Pancreas (tissue), 10 donors: ENCODE results near the gene MYL12A. TPM values are rescaled to one million over a fixed set of nuclear protein-coding genes. Genes with fewer than 3 reads are reported as not detected.

Source experiments
- ATAC-seq, 4 donors: fragments of 200-7000 bp; cut with Tn5 transposase; one replicate each; pipeline versions ENCODE4 v1.8.0 to v1.9.1; 2020; ENCODE audit warnings: mild to moderate bottlenecking in 4 of 4, moderate library complexity in 4 of 4
- DNase-seq, 6 donors: peaks; one replicate each; pipeline ENCODE4 v3.0.0-alpha.2; 2020
- FAIRE-seq: peaks from 2 replicates; lab custom pipeline; 2012; peaks lifted over from hg19 to GRCh38; lab: Jason Lieb, UNC
- H3K27ac ChIP-seq, 4 donors: fragments of 200-600 bp; sonication (generic); 1 replicate in 3 of 4; 2 replicates in 1 of 4; pipeline versions ENCODE4 v1.5.0 to v1.8.0; 2020
- H3K27me3 ChIP-seq, 4 donors: fragments of 200-600 bp; one replicate each; pipeline ENCODE4 v1.8.0; 2021
- H3K36me3 ChIP-seq, 3 donors: fragments of 200-600 bp; sonication (generic) in 1 of 3; one replicate each; pipeline versions ENCODE4 v1.5.0 to v1.8.0; 2020 to 2021
- H3K4me1 ChIP-seq, 3 donors: fragments of 200-600 bp; one replicate each; pipeline ENCODE4 v1.8.0; 2021
- H3K4me3 ChIP-seq, 4 donors: fragments of 200-600 bp; sonication (generic) in 2 of 4; one replicate each; pipeline versions ENCODE4 v1.5.0 to v1.8.0; 2020 to 2021
- H3K9me3 ChIP-seq, 4 donors: fragments of 200-600 bp; one replicate each; pipeline ENCODE4 v1.8.0; 2021
- CTCF ChIP-seq, 4 donors: fragments of 200-600 bp; sonication (generic) in 3 of 4; IDR thresholded peaks; one replicate each; pipeline versions ENCODE4 v1.5.0 to v1.8.0; 2021; ENCODE audit warnings: antibody characterized with exemption in 4 of 4
- WGBS, 2 donors: extraction: QIAGEN DNeasy Blood & Tissue Kit; methylation state at CpG; one replicate each; pipeline ENCODE4 v1.1.7; 2013; 5-methylcytosine and 5-hydroxymethylcytosine counted together
- intact Hi-C, 3 donors: fragments of 100-400 bp; cut with DNase I; formaldehyde crosslinking; loops; one replicate each; pipeline versions ENCODE4 v1.11.1 to v1.14.2; 2022
- polyA plus RNA-seq, 2 donors: library from polyadenylated mRNA; stranded (reverse); fragments of 200-250 nt; gene quantifications; one replicate each; pipeline ENCODE4 v1.2.3, GENCODE V29; 2013
- total RNA-seq, 6 donors: library from RNA; stranded (reverse); fragmentation: NEBNext Ultra II Directional in 4 of 6; extraction: Animal tissue kit (Norgen Biotek cat#: 25700) in 4 of 6; gene quantifications; one replicate each; pipeline versions ENCODE4 v1.2.1 to v1.2.4, GENCODE V29; 2021 to 2023
- donor health status: healthy with polysubstance abuse.
- donor health status: DM: no; HTN: no; CAD: no; lungs with moderate emphysema.
- donor health status: DM: no; HTN: no; CAD: no.
- donor health status: control.
- donor health status: control.
- donor health status: Bipolar disorder and iron deficiency.
- donor health status: DM: yes; HTN: yes; CAD: no.
- donor health status: DM: no; HTN: no; CAD: no.
- donor health status: DM: no; HTN: no; CAD: no.
- donor health status: DM: yes; HTN: yes; CAD: no.

Gene MYL12A
- total and polyA plus RNA-seq, 8 donors, result 89.6 to 203 (median 116) TPM

- intact Hi-C loops, result loop anchor here in 2 of 3 donors (5.0 to 10.0 kb wide), 4 partner anchors 175 to 725 kb away; partner anchors contain the start of gene TGIF1 (in 1 of the 2)
- no peak for TF ChIP-seq CTCF (IDR thresholded peaks at IDR 0.05)
- H3K4me3 ChIP-seq, result no peak overlapping the region
- no peaks in the 10 kb centered on the region for H3K4me1 ChIP-seq
- no peak for DNase-seq
- H3K27ac ChIP-seq, result no peak overlapping the region
- peaks cover 0 to 41% (median 4%) of the 10 kb centered on the region in 3 donors for H3K36me3 ChIP-seq
- FAIRE-seq, result no peak
- 15 to 18% methylated on average over 14 of the region's 14 CpGs for WGBS, 2 donors
- H3K9me3 ChIP-seq, result no peaks in the 10 kb centered on the region
- H3K27me3 ChIP-seq, result no peaks in the 10 kb centered on the region
- peak in 2 of 4 donors; percentile 26 to 36 for ATAC-seq
Observed at GRCh38 chr18:3279201-3280185, 31.9 kb downstream of the MYL12A start.

- no peaks in the 10 kb centered on the region for H3K9me3 ChIP-seq
- ATAC-seq (peak; percentile 74 to 93 (median 89)), DNase-seq (no peak), FAIRE-seq (peak; percentile 90)
- intact Hi-C loops, result loop anchor here in 2 of 3 donors (5.0 to 10.0 kb wide), 4 partner anchors 173 to 723 kb away; partner anchors contain the start of gene TGIF1 (in 1 of the 2)
- H3K27ac ChIP-seq, result no peak overlapping the region
- WGBS, 2 donors, result 38 to 39% methylated on average over 2 of the region's 2 CpGs
- H3K4me3 ChIP-seq, result no peak overlapping the region
- TF ChIP-seq CTCF (IDR thresholded peaks at IDR 0.05), result peak; percentile 13 to 67 (median 52)
- H3K27me3 ChIP-seq, result no peaks in the 10 kb centered on the region
- H3K36me3 ChIP-seq, result peaks cover 0 to 20% (median 0%) of the 10 kb centered on the region in 3 donors
- H3K4me1 ChIP-seq, result no peaks in the 10 kb centered on the region
Observed at GRCh38 chr18:3281456-3282400, 34.1 kb downstream of the MYL12A start.

- TF ChIP-seq CTCF (IDR thresholded peaks at IDR 0.05), result no peak
- H3K9me3 ChIP-seq, result no peaks in the 10 kb centered on the region
- H3K4me1 ChIP-seq, result no peaks in the 10 kb centered on the region
- no peaks in the 10 kb centered on the region for H3K27me3 ChIP-seq
- no peak for FAIRE-seq
- H3K36me3 ChIP-seq, result peaks cover 0 to 4% (median 0%) of the 10 kb centered on the region in 3 donors
- H3K27ac ChIP-seq, result no peak overlapping the region
- intact Hi-C loops, result loop anchor here in 2 of 3 donors (5.0 to 10.0 kb wide), 4 partner anchors 171 to 721 kb away; partner anchors contain the start of gene TGIF1 (in 1 of the 2)
- no peak for ATAC-seq
- WGBS, 2 donors, result 71 to 76% methylated on average over 10 of the region's 10 CpGs
- no peak for DNase-seq
- no peak overlapping the region for H3K4me3 ChIP-seq
Observed at GRCh38 chr18:3283253-3283863, 35.8 kb downstream of the MYL12A start.

- WGBS, 2 donors, result 75 to 78% methylated on average over 7 of the region's 7 CpGs
- no peak for FAIRE-seq
- no peak overlapping the region for H3K4me3 ChIP-seq
- H3K36me3 ChIP-seq, result no peaks in the 10 kb centered on the region
- no peak for TF ChIP-seq CTCF (IDR thresholded peaks at IDR 0.05)
- no peaks in the 10 kb centered on the region for H3K9me3 ChIP-seq
- no peak for ATAC-seq
- DNase-seq, result peak in 1 of 6 donors; percentile 21
- intact Hi-C loops, result loop anchor here in 2 of 3 donors (5.0 to 10.0 kb wide), 4 partner anchors 171 to 721 kb away; partner anchors contain the start of gene TGIF1 (in 1 of the 2)
- H3K27ac ChIP-seq, result no peak overlapping the region
- no peaks in the 10 kb centered on the region for H3K27me3 ChIP-seq
- no peaks in the 10 kb centered on the region for H3K4me1 ChIP-seq
Observed at GRCh38 chr18:3283908-3284307, 36.3 kb downstream of the MYL12A start.
